Astrocyte of the spinal cord (primary cell): ENCODE data around the gene ZNF618.

Experiments
- DNase-seq: peaks from one replicate; pipeline ENCODE4 v3.0.0; 2011; ENCODE audit warnings: low read depth, low spot score
- H3K4me3 ChIP-seq: 2 replicates; pipeline ENCODE4 v1.5.1; 2011; ENCODE audit warnings: low read depth, mild to moderate bottlenecking, low read length, moderate library complexity
- CTCF ChIP-seq: IDR thresholded peaks from 2 replicates; pipeline ENCODE4 v1.5.1; 2012; ENCODE audit warnings: low read depth, mild to moderate bottlenecking, low read length, inconsistent platforms
- in situ Hi-C: cut with HindIII; loops from 2 replicates; pipeline ENCODE4 v1.10.0; 2017; ENCODE audit warnings: low sequenced_read_pairs

Gene ZNF618

GRCh38 chr9:113949571-113950078 is 73.5 kb downstream of the ZNF618 start:
- in situ Hi-C loops, result no loop called here
- DNase-seq, result no peak
- H3K4me3 ChIP-seq, result no peak overlapping the region
- TF ChIP-seq CTCF, result no peak

GRCh38 chr9:113950195-113951031 is 74.3 kb downstream of the ZNF618 start:
- no peak for TF ChIP-seq CTCF
- no peak overlapping the region for H3K4me3 ChIP-seq
- in situ Hi-C loops, result no loop called here
- no peak for DNase-seq

- no peak for TF ChIP-seq CTCF
- in situ Hi-C loops, result no loop called here
- DNase-seq, result no peak
- H3K4me3 ChIP-seq, result no peak overlapping the region
These were observed 74.9 kb downstream of the ZNF618 start for GRCh38 chr9:113951032-113951372.

- TF ChIP-seq CTCF, result no peak
- no peak overlapping the region for H3K4me3 ChIP-seq
- in situ Hi-C loops, result no loop called here
- DNase-seq, result no peak
These were observed 76.6 kb downstream of the ZNF618 start for GRCh38 chr9:113952676-113953075.

GRCh38 chr9:113953531-113953930 is 77.4 kb downstream of the ZNF618 start:
- TF ChIP-seq CTCF, result no peak
- in situ Hi-C loops, result no loop called here
- no peak overlapping the region for H3K4me3 ChIP-seq
- peak; percentile 59 for DNase-seq

- no peak for DNase-seq
- TF ChIP-seq CTCF, result no peak
- in situ Hi-C loops, result no loop called here
These were observed 78.5 kb downstream of the ZNF618 start for GRCh38 chr9:113954591-113954990.

More at GRCh38 chr9:113954591-113954990, 78.5 kb downstream of the ZNF618 start:
- H3K4me3 ChIP-seq, result no peak overlapping the region
